ENCODE measurements around the gene SLC25A36.

Gene SLC25A36

GRCh38 chr3:140924097-140924873, 17.4 kb upstream of the SLC25A36 start:
- no peak for DNase-seq
- TF ChIP-seq CTCF (IDR thresholded peaks at IDR 0.05) = no peak
- Mint-ChIP-seq H3K27me3 (ENCODE audit: low read depth, poor library complexity) (peaks cover 25% of the 10 kb centered on the region), H3K4me3 (no peak overlapping the region), H3K27ac (no peak overlapping the region), H3K4me1 (no peaks in the 10 kb centered on the region), H3K36me3 (ENCODE audit: low read depth) (no peaks in the 10 kb centered on the region), H3K9me3 (no peaks in the 10 kb centered on the region)

GRCh38 chr3:140927279-140928069, 14.2 kb upstream of the SLC25A36 start:
- peaks cover 17% of the 10 kb centered on the region for H3K27me3 Mint-ChIP-seq (ENCODE audit: low read depth, poor library complexity)
- H3K4me3 Mint-ChIP-seq = no peak overlapping the region
- H3K4me1 Mint-ChIP-seq = peaks cover 8% of the 10 kb centered on the region
- no peak for DNase-seq
- TF ChIP-seq CTCF (IDR thresholded peaks at IDR 0.05) = no peak
- no peaks in the 10 kb centered on the region for H3K36me3 Mint-ChIP-seq (ENCODE audit: low read depth)
- H3K27ac Mint-ChIP-seq = no peak overlapping the region
- H3K9me3 Mint-ChIP-seq = no peaks in the 10 kb centered on the region

- H3K4me1 Mint-ChIP-seq = peaks cover 8% of the 10 kb centered on the region
- H3K9me3 Mint-ChIP-seq = peaks cover 1% of the 10 kb centered on the region
- H3K27me3 Mint-ChIP-seq (ENCODE audit: low read depth, poor library complexity) = peaks cover 27% of the 10 kb centered on the region
- no peak overlapping the region for H3K27ac Mint-ChIP-seq
- no peak for TF ChIP-seq CTCF (IDR thresholded peaks at IDR 0.05)
- DNase-seq = no peak
- H3K4me3 Mint-ChIP-seq = no peak overlapping the region
- H3K36me3 Mint-ChIP-seq (ENCODE audit: low read depth) = no peaks in the 10 kb centered on the region
These were observed 12.2 kb upstream of the SLC25A36 start for GRCh38 chr3:140929446-140929845.

GRCh38 chr3:140931016-140931454, 10.6 kb upstream of the SLC25A36 start:
- peak; percentile 10 for DNase-seq
- TF ChIP-seq CTCF (IDR thresholded peaks at IDR 0.05) = no peak
- no peak overlapping the region for H3K27ac Mint-ChIP-seq
- H3K27me3 Mint-ChIP-seq (ENCODE audit: low read depth, poor library complexity) = peaks cover 32% of the 10 kb centered on the region
- H3K9me3 Mint-ChIP-seq = peaks cover 10% of the 10 kb centered on the region
- H3K4me1 Mint-ChIP-seq = peaks cover 8% of the 10 kb centered on the region
- peaks cover 3% of the 10 kb centered on the region for H3K36me3 Mint-ChIP-seq (ENCODE audit: low read depth)
- H3K4me3 Mint-ChIP-seq = peak overlapping the region; percentile 82

- Mint-ChIP-seq H3K4me3 (no peak overlapping the region), H3K27me3 (ENCODE audit: low read depth, poor library complexity) (peaks cover 33% of the 10 kb centered on the region), H3K4me1 (peaks cover 8% of the 10 kb centered on the region), H3K36me3 (ENCODE audit: low read depth) (peaks cover 6% of the 10 kb centered on the region), H3K9me3 (peaks cover 18% of the 10 kb centered on the region), H3K27ac (no peak overlapping the region)
- DNase-seq = no peak
- TF ChIP-seq CTCF (IDR thresholded peaks at IDR 0.05) = no peak
These were observed 9.8 kb upstream of the SLC25A36 start for GRCh38 chr3:140931801-140932200.

Data from nephron progenitor cell (in vitro differentiated cells).